NCI-H526 (cell line): Measurements from ENCODE around the gene ACOXL.

ENCODE experiments used
- DNase-seq, 2 experiments: peaks; one replicate each; lab custom pipeline; 2025; lab: John Stamatoyannopoulos, UW

The ACOXL gene

DNA sequence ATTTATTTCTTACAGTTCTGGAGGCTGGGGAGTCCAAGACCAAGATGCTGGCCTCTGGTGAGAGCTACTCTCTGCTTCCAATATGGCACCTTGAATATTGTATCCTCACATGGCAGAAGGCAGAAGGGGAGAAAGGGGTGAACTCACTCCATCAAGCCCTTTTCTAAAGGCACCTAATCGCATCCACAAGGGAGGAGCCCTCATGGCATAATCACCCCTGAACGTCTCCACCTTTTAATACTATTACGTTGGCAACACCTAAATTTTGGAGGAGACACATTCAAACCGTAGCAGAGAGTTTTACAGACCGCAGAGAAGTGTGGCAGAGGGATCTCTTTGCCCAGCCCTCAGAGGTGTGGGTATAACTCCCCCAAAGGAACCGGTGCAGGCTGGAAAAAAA, 245.8 kb downstream of the ACOXL start:
- no peak for DNase-seq

DNA sequence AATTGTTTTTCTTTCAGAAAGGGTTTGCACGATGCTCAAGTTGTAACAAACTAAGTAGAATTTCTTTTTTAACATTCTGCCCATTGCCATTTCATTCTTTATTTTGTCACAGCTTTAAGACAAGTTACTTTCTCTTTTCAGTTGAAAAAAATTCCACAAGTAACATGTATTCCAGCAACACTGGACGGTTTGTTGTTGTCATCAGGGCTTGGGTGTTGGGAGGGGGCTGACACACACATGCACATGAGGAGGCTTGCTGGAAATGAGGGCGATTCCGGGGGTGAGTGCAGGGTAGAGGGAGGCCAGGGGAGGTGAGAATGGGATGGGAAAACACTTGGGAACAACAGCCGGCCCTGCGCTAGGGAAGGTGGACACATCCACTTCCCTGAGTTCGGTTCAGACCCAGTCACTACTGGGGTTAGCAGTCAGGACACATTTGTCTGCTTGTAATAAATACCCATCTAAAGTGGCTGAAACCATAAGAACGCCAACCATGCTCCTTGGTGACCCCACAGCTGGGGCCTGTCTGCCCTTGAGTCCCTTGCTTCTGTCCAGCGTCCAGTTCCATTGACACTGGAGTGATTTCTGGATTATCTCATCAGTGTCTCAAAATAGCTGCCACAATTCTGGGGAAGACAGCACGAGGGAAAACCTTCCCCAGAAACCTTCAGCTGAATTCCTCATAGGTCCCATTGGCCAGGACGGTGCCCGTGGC, 246.5 kb downstream of the ACOXL start:
- DNase-seq, result no peak

DNA sequence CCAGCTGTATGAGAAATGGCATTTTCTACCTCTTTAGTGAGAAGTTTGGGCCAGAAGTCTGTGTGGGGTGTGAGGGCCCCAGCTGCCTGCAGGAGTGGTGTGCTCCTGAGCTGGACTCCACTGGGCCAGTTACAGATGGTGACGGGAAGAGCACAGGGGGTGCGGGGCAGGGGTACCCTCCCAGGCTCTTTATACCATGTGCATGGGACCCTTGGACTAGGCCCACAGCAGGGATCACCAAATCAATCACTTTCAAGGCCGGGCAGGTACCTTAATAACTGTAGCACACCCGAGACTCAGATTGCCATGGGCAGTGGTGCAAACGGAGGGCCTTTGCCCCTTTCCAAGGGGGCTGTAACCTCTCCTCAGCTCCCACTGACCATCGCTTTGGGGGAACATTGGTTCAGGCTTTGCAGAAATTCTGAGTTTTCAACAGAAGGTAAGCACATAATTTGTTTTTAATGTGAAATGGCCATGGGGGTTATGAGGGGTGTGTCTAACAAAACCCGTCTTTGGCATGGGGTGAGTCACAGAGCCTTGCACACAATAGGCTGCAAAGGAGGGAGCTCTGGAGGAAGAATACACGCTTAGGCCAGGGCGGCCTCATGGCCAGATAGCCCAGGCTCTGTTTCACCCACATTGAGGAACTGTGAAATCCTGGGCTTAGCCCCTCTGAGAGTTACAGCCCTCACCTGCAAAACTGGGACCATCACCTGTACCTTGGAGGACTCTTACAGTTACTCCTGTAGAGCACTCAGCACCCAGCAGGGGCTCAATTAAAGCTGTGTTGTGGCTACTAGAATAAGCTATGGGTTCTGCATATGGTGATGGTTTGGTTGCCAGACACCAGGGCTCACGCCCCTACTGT, 247.3 kb downstream of the ACOXL start:
- DNase-seq, result no peak

DNA sequence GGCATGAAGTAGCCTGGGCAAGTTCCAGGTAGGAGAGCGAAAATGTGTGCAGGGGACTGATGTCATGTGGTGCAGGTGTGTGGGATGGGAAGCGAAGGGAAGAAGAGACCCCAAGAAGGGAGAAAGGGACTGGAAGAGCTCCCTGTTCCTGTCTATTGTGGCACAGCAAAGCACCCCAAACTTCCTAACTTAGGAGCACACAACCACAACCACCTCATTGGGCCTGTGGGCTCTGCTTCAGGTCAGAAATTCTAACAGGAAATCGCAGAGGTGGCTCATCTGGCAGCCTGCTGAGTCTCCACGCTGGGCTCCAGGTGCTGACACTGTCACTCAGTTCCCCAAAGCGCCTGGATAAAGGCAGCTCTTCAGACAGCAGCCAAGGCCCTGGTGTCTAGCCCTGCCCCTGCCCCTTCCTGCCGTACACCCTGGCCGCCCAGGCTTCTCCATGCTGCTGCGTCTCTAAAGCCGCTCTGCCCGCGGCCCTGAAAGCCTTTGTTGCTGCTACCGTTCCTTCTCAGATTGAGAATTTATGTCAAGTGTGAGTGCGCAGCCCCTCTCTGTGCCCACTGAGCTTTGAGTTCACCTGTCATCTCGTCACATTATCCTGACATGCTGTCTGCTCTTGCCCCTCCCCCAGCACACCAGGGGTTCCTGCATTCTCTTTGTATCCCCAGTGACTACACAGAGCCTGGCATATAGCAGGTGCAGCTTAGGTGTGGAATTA, 248.1 kb downstream of the ACOXL start:
- no peak for DNase-seq

DNA sequence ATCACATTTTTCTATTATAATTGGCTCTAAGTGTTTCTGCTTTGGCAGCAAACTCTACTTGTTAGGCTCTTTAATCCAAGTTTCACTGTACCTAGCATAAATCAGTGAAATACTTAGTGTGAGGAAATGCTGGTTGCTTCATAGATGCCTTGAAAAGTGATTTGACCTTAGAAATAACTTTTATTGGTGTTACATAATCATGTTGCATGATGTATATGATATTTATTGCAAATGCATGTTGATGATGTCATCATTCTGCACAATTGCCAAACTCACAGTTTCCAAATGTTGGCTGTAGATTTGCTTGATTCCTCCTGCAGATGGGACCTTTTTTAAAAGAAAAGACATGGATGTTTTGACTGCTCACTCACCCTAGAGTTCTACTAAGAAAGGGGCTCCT, 250.8 kb downstream of the ACOXL start:
- no peak for DNase-seq

DNA sequence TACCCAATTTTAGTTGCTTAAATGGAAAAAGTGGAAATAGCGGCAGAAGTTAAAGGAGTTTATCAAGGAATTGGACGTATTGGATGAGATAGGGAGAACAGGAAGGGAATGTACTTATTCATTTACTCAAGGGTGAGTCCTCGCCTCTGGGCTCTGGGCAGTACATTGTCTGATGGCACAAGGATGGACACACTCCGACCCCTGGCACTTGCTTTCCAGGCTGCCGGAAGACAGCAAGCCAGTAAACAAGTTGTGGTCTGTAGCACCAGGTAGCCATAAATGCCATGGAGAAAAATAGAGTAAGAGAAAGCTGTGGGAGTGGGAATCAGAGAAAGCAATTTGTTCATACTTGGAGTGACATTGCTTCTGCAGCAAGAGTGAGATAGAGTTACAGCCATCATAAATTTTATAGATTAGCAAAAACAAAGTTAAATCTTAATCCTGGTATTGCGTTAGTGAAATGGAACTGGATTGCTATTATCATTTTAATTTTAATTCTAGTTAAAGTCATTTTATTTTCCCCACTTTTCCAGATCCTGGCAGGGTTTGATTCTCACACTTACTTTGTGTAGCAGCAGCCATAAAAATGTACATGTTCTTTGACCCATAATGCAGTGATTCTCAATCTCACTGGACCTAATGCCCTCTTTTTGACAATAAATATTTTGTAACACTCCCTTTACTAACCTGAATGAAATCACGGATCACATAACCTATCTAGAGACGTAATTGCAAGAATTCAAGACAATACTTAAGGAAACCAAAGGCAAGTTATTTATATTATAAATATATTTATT, 252.5 kb downstream of the ACOXL start:
- DNase-seq, result no peak

DNA sequence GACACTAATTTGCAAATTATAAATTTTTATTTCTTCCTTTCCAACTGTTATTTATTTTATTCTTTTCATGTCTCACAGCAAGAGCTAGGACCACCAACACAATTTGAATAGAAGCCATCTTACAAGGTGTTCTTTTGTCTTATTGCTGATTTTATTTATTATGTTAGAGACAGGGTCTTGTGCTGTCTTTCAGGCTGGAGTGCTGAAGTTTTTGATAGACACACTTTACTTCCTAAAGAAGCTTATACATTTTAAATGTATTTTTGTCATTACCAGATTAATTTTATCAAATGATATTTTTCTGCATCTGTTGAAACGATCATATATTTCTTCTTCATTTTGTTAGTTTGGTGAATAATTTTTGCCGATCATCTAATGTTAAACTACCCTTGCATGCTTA, 258.1 kb downstream of the ACOXL start:
- DNase-seq, result no peak

DNA sequence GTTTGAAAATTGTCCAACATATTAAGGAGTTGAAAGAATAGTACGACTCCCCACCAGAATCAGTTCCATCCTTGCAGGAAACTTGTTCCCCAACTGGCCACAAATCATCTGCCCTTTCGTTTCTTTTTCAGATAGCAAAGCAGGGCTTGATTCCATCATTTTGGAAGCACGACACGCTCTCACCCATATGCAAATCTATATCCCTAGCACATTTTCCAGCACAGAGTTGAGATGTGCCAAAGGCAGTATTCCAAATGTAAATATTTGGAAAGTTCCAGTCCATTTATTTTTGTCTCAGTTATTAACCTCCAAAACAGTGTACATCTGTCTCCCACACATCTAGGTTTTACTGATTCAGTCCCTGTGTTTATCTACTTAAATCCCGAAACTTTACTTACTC, 259.5 kb downstream of the ACOXL start:
- peak; percentile 83 to 87 for DNase-seq

DNA sequence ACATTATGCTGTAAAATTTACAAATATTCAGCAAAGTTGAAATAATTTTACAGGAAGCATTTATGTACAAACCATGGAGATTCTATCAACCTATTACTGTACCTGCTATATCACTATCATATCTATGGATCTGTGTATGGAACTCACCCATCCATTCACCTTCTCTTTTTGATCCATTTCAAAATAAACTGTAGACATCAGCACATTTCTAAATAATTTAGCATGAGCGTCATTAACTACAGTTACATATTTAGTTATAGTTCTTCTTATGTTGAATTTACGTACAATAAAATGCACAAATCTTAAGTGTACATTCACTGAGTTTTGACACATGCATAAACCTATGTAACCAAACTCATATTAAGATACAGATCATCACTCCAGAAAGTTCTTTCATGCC, 260.5 kb downstream of the ACOXL start:
- DNase-seq, result no peak

DNA sequence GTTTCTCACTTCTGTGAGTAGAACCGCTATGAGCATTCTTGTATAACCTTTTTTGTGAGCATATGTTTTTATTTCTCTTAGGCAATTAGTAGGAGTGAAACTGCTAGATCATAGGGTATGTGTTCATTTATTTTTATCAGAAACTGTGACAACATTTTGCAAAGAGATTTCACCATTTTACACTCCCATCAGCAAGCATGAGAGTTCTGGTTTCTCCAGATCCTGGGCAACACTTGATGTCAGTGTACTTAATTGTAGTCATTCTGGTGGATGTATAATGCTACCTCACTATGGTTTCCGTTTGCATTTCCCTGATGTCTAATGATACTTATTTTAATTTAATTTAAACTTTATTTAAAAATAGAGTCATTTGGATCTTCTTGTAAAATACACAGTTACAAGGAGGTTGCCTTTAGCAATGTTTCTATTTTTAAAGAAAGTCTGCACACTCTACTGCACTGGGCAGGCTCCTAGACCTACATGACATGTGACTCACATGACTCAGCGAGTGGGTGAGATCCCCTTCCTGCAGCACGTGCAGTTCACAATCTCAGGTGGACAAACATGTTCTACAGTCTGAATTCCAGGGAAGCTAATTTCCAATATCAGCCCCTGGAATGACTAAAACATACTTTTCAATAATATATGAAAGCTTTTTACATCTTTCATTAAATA, 261.3 kb downstream of the ACOXL start:
- no peak for DNase-seq

DNA sequence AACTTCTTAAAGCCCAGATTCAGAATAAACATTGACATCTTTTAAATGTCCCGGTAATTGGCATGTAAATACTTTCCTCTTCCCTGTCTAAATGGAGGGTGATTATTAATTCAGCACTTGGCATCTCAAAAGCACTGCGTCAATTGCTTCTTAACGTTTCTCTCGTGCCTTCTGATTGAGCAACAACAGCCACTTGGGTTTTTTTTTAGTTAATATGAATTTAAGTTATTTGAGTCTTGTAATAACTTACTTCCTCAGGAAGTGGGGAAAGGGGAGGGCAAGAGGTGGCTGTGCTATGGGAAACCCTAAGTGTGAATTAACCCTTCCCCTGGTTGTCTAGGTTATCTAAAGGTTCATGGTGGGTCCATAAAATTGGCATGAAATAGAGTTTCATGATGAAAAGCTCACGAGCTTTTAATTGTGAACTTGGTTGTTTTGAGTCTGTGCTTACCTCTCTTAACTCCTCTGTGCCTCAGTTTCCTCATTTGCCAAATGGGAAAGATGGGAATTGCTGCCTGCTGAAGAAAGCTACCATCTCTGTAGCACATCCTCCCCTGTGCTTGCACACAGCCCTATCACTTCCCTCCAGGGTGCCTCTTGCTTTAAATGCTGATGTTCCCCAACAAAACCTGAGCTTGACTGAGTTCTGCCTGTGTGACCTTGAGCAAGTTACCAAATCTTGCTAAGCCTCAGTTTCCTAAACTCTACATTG, 262.0 kb downstream of the ACOXL start:
- DNase-seq, result no peak

DNA sequence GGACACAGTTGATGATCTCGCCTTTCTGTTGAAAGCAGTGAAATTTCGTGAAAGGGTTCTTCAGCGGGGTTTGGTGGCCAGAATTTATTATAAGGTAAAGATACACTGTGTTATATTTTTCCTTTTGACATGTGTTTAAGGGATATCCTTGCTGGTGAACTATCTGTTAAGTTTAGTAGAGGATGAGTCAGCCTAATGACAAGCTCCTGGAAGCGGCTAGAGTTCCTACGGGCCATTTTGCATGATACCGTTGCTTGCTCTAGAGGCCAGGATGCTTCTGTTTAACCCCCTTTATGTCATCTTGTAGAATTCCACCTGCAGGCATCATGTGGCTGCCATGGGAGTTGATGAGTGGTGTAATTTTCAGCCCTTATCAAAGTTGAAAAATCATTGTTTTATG, 263.5 kb downstream of the ACOXL start:
- no peak for DNase-seq

DNA sequence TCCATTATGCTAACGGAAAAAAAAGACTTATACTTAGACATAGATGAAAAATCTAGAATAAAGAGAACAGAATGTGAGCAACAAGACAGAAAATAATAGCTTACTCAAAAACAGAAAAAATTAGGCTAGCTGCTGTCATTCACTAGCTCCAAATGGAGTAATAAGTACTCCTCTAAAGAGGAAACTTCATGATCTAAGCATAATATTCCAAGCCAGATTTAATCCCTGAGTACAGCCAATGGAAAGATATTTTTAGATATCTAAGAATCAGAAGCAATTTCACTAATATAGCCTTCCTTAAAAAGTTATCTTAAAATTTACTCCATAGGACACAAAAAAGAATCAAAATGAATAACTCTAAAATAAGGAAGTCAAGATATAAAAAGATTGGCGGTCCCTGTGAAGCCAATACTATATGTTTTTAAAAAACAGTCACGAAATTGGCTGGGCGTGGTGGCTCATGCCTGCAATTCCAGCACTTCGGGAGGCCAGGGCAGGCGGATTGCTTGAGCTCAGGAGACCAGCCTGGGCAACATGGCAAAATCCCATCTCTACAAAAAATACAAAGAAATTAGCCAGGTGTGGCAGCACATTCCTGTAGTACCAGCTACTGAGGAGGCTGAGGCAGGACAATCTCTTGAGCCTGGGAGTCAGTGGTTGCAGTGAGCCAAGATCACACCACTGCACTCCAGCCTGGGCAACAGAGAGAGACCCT, 265.1 kb downstream of the ACOXL start:
- DNase-seq, result no peak

DNA sequence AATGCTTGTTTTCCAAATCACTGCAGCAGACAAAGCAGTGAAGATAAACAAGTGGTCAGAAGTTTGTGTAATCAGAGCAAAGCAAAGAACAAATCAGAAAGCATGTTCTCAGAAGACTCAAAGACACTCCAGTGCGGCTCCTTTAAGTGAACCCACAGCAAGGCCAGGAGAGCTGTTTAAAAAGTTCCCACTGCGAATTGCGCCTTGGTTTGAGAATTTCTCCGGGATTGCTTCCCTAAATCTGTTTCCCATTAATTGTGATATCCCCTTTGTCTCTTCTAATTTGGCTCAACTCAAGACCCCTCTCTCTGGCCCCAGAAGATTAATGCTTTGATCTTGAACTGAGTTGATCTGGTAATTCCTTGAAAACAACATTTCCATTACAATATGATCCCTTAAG, 265.9 kb downstream of the ACOXL start:
- no peak for DNase-seq

DNA sequence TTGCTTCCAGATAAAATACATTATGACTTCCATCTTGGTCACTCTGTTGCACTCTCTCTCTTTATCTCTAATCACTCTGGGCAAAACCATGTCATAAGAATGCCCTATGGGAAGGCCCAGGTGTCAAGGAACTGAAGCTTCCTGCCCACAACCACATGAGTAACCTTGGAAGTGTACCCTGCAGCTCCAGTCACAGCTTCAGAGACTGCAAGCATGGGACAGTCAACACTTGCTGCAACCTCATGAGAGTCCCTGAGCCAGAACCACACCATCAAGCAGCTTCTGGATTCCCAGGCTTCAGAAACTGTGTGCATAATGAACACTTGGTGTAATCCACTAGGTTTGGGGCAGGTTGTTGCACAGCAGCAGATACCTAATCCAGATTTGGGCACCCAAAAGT, 267.3 kb downstream of the ACOXL start:
- DNase-seq, result no peak

DNA sequence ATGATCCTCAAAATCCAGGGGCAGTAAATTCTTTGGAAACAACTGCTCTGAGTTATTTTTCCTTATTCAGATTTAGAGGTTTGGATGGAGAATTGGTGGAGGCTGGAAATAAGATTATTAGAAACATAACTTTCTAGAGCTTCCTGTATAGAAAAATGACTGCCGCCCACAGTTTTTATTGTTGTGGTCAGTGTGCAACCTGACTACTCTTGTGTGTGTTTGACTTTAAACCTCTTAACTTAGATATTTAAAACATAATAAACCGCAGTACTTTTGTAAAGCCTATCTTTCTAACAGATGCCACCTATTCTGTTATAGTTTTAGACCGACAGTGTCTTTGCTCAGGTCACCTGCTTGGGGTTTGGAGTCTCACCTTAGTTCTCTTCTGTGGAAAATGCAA, 272.9 kb downstream of the ACOXL start:
- DNase-seq, result no peak

DNA sequence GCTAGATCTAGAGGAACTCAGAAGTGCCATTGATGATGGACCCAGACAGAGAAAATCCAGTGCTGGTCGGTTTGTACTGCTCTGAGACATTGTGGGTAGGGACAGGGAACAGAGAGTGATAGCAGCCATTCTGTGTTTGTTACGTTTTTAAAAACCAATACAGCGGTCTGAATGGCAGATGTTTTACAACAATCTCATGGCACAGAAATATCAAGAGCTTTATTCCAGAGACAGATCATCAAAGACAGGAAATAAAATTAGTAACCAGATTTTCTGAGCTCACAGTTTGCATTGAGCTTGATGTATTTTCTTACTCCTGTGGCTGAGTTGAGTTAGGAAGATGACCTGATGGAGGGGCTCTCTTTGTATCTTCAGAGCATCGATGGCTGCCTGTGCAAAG, 273.4 kb downstream of the ACOXL start:
- DNase-seq, result no peak

DNA sequence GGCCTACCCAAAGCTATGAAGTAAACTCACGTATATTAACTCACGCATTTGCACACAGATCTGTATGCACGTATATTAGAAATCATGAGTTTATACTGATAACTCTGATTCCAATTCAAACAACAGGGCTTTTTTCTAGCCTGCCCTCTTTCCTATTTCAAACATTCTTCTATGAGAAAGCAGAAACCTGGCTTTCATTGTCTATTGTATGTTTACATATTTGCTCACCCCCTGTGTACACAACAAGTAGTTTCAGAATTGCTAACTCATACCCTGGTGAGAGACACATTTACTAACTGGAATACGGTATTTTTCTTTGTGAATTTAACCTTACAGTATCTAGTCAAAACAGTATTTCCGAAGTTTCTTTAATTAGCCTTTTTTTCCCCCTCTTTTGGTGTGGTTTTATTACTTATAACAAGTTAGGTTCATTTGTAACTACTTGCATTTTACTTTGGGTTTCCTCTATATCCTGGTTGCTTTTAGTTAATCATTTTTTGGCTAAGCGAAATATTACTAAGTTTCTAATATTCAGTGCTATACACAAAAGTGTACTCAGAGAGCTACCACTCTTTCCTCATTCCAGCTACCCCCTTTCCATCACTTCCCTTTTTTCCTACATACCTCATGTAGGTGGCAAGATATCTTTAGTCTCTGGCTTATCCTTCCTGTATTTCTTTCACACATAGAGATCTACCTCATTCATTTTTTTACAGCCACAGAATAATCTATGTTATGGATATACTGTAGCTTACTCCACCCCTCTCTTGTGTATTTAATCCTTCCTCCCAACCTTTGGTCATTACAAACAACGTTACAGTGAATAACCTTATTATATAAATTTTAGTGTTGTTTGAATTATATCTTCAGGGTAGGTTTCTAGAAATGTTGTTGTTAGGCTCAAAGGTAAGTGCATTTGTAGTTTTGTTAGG, 275.6 kb downstream of the ACOXL start:
- no peak for DNase-seq

DNA sequence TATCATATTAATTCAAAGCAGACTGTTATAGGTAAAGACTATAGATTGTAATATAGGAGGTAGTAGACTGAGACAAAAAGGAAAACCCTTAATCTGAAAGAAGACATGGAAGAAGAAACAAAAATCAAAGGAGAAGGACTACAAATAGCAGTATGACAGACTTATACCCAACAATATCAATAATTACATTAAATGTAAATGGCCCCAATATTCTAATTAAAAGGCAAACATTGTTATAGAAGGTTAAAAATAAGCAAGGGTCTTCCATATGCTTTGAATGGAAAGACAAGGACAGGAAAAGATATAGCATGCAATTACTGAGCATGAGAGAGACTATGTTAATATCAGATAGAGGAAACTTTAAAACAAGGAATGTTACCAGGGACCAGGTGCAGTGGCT, 278.8 kb downstream of the ACOXL start:
- no peak for DNase-seq
